ENCODE measurements around the gene FYB2. TPM values are rescaled to one million over a fixed set of nuclear protein-coding genes. Genes with fewer than 3 reads are reported as not detected.
A peak's percentile ranks its signal among the peaks of the same experiment; 100 is the strongest.

The FYB2 gene
- total RNA-seq, 1 donor from 2014 or later = 0.34 TPM

DNA sequence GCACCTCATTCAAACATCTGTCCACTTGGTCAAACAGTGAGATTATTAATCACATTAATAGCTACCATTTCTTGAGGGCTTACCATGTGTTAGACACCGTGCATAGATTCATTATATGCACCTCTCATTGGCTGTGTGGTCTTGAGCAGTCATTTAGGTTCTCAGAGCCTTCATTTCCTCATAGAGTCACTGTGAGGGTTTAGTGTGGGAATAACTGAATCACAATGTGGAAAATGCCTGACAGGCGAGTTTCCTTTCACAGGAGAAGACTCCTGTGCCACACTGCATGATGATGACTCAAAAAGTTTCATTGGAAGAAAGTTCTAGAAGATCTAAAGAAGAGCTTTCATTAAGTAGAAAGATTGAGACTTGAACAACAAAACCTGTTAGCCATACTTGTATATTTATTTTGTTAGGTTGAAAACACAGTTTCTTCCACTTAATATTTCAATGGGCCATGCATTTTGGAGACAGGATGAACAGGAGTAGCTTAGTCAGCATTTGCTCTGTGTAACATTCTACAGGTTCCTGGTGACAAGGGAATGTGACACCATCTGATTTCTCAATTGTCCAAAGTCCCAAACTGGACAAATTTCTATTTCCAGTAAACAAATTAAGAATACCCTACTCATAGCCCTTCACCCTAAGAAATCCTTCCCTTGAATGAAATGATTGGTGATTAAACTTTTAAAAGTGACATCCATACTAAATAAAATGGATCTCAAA, 45.7 kb downstream of the FYB2 start:
- H3K36me3 Mint-ChIP-seq = no peaks in the 10 kb centered on the region
- no peak overlapping the region for H3K4me3 Mint-ChIP-seq
- TF ChIP-seq, protein P1, sequence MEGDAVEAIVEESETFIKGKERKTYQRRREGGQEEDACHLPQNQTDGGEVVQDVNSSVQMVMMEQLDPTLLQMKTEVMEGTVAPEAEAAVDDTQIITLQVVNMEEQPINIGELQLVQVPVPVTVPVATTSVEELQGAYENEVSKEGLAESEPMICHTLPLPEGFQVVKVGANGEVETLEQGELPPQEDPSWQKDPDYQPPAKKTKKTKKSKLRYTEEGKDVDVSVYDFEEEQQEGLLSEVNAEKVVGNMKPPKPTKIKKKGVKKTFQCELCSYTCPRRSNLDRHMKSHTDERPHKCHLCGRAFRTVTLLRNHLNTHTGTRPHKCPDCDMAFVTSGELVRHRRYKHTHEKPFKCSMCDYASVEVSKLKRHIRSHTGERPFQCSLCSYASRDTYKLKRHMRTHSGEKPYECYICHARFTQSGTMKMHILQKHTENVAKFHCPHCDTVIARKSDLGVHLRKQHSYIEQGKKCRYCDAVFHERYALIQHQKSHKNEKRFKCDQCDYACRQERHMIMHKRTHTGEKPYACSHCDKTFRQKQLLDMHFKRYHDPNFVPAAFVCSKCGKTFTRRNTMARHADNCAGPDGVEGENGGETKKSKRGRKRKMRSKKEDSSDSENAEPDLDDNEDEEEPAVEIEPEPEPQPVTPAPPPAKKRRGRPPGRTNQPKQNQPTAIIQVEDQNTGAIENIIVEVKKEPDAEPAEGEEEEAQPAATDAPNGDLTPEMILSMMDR (IDR thresholded peaks at IDR 0.05; ENCODE audit: unreplicated experiment) = no peak
- peaks cover 3% of the 10 kb centered on the region for H3K4me1 Mint-ChIP-seq
- H3K9me3 Mint-ChIP-seq = no peaks in the 10 kb centered on the region
- H3K27me3 Mint-ChIP-seq (ENCODE audit: low read depth) = no peaks in the 10 kb centered on the region
- H3K27ac Mint-ChIP-seq = no peak overlapping the region
- no peak for DNase-seq (ENCODE audit: low spot score in 2 of 2, unreplicated experiment in 2 of 2)

DNA sequence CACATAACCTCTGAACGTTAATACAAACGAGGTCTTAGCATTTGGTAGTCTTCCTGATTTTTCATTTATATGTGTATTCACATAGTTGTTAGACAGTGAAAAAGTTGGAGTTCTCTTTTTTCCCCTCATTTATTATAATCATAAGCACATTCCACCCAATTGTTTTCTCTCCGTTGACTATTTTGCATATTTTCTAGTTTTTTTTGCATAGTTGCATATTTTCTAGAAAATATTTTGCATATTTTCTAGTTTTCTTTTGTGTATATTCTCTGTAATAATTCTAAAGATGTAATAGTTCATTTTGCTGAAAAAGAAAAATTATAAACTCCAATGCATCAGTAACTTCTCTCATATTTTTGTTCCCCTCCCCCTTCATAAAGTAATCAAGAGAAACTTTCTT, 47.5 kb downstream of the FYB2 start:
- H3K9me3 Mint-ChIP-seq = no peaks in the 10 kb centered on the region
- peaks cover 3% of the 10 kb centered on the region for H3K4me1 Mint-ChIP-seq
- no peak overlapping the region for H3K4me3 Mint-ChIP-seq
- TF ChIP-seq, protein P1 (IDR thresholded peaks at IDR 0.05; ENCODE audit: unreplicated experiment) = no peak
- no peak for DNase-seq (ENCODE audit: low spot score in 2 of 2, unreplicated experiment in 2 of 2)
- H3K27me3 Mint-ChIP-seq (ENCODE audit: low read depth) = no peaks in the 10 kb centered on the region
- no peak overlapping the region for H3K27ac Mint-ChIP-seq
- no peaks in the 10 kb centered on the region for H3K36me3 Mint-ChIP-seq

DNA sequence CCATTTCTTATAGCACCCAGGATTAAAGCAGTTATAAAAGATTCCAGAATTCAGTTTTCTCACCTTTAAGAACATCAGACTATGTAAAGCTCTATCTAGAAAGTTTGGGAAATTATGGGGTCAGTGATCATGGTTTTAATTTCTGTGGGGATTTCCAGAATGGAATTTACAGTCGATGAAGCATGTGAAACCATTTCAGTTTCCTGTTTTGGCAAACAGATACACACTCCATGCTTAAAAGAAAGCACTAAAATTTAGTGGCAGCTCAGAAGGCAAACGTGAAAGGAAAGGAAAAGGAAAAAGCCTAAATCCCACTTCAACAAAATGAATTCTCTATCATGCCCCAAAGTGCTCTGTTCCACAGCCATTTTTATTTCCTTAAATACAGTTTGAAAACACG, 60.4 kb downstream of the FYB2 start:
- DNase-seq (ENCODE audit: low spot score in 2 of 2, unreplicated experiment in 2 of 2) = no peak

DNA sequence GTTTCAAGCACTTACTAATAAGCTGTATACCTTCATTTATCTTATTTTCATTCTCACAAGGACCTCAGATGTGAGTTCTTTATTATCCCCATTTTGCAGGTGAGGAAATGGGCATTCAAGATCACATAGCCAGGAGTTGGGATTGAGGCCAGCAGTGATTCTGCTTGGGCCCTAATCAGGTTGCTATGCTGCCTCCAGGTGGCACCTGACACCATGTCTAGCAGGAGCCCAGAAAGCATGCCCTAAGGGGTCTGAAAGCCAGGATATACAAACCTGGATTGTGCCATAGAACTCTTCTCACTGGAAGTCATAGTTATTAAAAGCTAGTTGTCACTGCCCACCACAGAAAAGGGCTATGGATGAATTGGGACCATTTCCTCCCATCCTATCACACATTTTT, 61.1 kb downstream of the FYB2 start:
- Mint-ChIP-seq H3K36me3 (no peaks in the 10 kb centered on the region), H3K27me3 (ENCODE audit: low read depth) (no peaks in the 10 kb centered on the region), H3K9me3 (no peaks in the 10 kb centered on the region), H3K4me3 (no peak overlapping the region), H3K4me1 (peaks cover 9% of the 10 kb centered on the region), H3K27ac (no peak overlapping the region)
- no peak for DNase-seq (ENCODE audit: low spot score in 2 of 2, unreplicated experiment in 2 of 2)
- TF ChIP-seq, protein P1 (IDR thresholded peaks at IDR 0.05; ENCODE audit: unreplicated experiment) = no peak

More for the DNA sequence above, 60.4 kb downstream of the FYB2 start:
- Mint-ChIP-seq H3K4me3 (no peak overlapping the region), H3K9me3 (no peaks in the 10 kb centered on the region), H3K27me3 (ENCODE audit: low read depth) (no peaks in the 10 kb centered on the region), H3K27ac (peak overlapping the region; percentile 58), H3K36me3 (no peaks in the 10 kb centered on the region), H3K4me1 (peaks cover 9% of the 10 kb centered on the region)
- TF ChIP-seq, protein P1 (IDR thresholded peaks at IDR 0.05; ENCODE audit: unreplicated experiment) = no peak

DNA sequence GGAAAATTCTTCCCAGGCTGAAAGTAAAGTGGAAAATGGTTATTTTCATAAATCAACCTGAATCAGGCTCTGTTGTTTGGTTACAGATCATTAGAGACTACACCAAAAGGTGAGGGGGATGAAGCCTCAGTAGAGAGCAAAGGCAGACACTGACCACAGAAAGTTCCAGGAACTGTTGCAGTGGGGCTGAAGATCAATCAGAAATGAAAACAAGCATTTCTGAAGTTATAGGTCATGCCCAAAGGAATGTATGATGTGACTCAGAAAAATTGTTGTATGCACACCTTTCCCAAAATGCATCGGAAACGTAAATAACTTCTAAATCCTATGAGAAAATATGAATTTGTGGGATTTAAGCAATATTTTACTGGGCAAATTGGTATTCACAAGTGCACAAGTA, 63.3 kb downstream of the FYB2 start:
- no peak overlapping the region for H3K27ac Mint-ChIP-seq
- TF ChIP-seq, protein P1 (IDR thresholded peaks at IDR 0.05; ENCODE audit: unreplicated experiment) = no peak
- H3K36me3 Mint-ChIP-seq = no peaks in the 10 kb centered on the region
- H3K9me3 Mint-ChIP-seq = no peaks in the 10 kb centered on the region
- DNase-seq (ENCODE audit: low spot score in 2 of 2, unreplicated experiment in 2 of 2) = no peak
- H3K27me3 Mint-ChIP-seq (ENCODE audit: low read depth) = no peaks in the 10 kb centered on the region
- H3K4me1 Mint-ChIP-seq = peaks cover 9% of the 10 kb centered on the region
- H3K4me3 Mint-ChIP-seq = no peak overlapping the region

Measured in mesothelial cell of epicardium (in vitro differentiated cells).